Kidney (tissue), 14 donors: ENCODE data around the gene ME3. TPM values are rescaled to one million over a fixed set of nuclear protein-coding genes. Genes with fewer than 3 reads are reported as not detected.

Experiments used
- DNase-seq, 5 donors: peaks; one replicate each; pipeline ENCODE4 v3.0.0-alpha.2; 2013 to 2020
- FAIRE-seq: peaks from 2 replicates; lab custom pipeline; 2012; peaks lifted over from hg19 to GRCh38; lab: Jason Lieb, UNC
- H3K27ac ChIP-seq, 2 donors: one replicate each; pipeline ENCODE4 v1.7.0; 2013; ENCODE audit warnings: low read depth in 2 of 2, low read length in 2 of 2, inconsistent platforms in 1 of 2
- H3K27me3 ChIP-seq: one replicate; pipeline ENCODE4 v1.7.1; 2013; ENCODE audit warnings: low read length, inconsistent platforms; ENCODE audit not compliant: control insufficient read depth, insufficient read depth
- H3K36me3 ChIP-seq, 3 donors: one replicate each; pipeline versions ENCODE4 v1.7.0 to v1.7.1; 2013; ENCODE audit warnings: low read length in 3 of 3, control low read depth in 1 of 3, inconsistent platforms in 1 of 3; ENCODE audit not compliant: insufficient read depth in 3 of 3, control insufficient read depth in 2 of 3
- H3K4me1 ChIP-seq, 3 donors: one replicate each; pipeline versions ENCODE4 v1.7.0 to v1.7.1; 2013; ENCODE audit warnings: low read length in 3 of 3, inconsistent platforms in 1 of 3, low read depth in 1 of 3; ENCODE audit not compliant: control insufficient read depth in 2 of 3, insufficient read depth in 2 of 3
- H3K4me3 ChIP-seq, 3 donors: one replicate each; pipeline versions ENCODE4 v1.7.0 to v1.8.1; 2013; ENCODE audit warnings: low read length in 3 of 3, control low read depth in 1 of 3, inconsistent platforms in 1 of 3
- H3K9ac ChIP-seq, 3 donors: one replicate each; pipeline versions ENCODE4 v1.7.0 to v1.7.1; 2013; ENCODE audit warnings: low read length in 3 of 3, control low read depth in 1 of 3, inconsistent platforms in 1 of 3
- H3K9me3 ChIP-seq, 3 donors: one replicate each; pipeline versions ENCODE4 v1.7.0 to v1.7.1; 2013; ENCODE audit warnings: low read length in 3 of 3, control low read depth in 1 of 3, inconsistent platforms in 1 of 3; ENCODE audit not compliant: control insufficient read depth in 2 of 3, insufficient read depth in 1 of 3
- intact Hi-C: fragments of 100-400 bp; cut with DNase I; formaldehyde crosslinking; loops from one replicate; pipeline ENCODE4 v1.11.1; 2022
- polyA plus RNA-seq: library from polyadenylated mRNA; stranded (reverse); fragments of 350-450 nt; fragmentation: Illumina TruSeq; extraction: RNeasy Lipid Tissue Mini Kit (QIAGEN cat#74804); gene quantifications from one replicate; pipeline ENCODE4 v1.2.3, GENCODE V29; 2014; ENCODE audit warnings: low read depth, low replicate concordance; ENCODE audit not compliant: insufficient read depth
- total RNA-seq: library from RNA; stranded (reverse); fragmentation: NEBNext Ultra II Directional; extraction: Animal tissue kit (Norgen Biotek cat#: 25700); gene quantifications from one replicate; pipeline ENCODE4 v1.2.1, GENCODE V29; 2021
- TF ChIP-seq, protein P1 (sequence below): IDR thresholded peaks from 3 replicates; pipeline ENCODE4 v1.5.1; 2012; ENCODE audit warnings: mild to moderate bottlenecking, moderate library complexity, borderline replicate concordance; ENCODE audit not compliant: insufficient read depth; ENCODE audit errors: extremely low read depth
- donor health status: control.
- donor health status: control.
- donor health status: control.
- donor health status: control.
- donor health status: control.
- donor health status: DM: yes; HTN: yes; CAD: no.
- donor health status: Normal renal cell carcinoma (clear cell type).

Gene ME3
- total and polyA plus RNA-seq, 2 donors from 2014 or later = 13.2 to 32.2 TPM

DNA sequence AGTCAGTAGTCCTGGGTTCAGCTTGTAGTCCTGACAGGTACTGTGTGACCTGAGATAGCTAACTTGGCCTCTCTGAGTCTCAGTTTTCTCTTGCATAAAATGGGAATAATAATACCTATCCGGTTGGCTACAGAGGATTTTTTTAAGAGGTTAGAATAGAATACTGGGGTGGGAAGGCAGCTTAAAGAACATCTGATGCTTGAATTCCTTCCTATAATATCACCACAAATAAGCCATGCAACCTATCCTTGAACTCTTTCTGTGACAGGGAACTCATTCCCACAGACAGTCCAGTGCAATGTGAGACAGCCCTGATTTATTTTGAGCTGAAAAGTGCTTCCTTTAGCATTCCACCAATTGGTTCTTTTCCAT lies 187.6 kb downstream of the ME3 start:
- Histone ChIP-seq H3K4me1 (peaks cover 0 to 10% (median 9%) of the 10 kb centered on the region in 3 donors), H3K36me3 (no peaks in the 10 kb centered on the region), H3K27me3 (no peaks in the 10 kb centered on the region), H3K4me3 (no peak overlapping the region), H3K9ac (peak overlapping the region in 1 of 3 donors; percentile 28), H3K27ac (no peak overlapping the region), H3K9me3 (no peaks in the 10 kb centered on the region)
- no peak for DNase-seq
- TF ChIP-seq, protein P1, sequence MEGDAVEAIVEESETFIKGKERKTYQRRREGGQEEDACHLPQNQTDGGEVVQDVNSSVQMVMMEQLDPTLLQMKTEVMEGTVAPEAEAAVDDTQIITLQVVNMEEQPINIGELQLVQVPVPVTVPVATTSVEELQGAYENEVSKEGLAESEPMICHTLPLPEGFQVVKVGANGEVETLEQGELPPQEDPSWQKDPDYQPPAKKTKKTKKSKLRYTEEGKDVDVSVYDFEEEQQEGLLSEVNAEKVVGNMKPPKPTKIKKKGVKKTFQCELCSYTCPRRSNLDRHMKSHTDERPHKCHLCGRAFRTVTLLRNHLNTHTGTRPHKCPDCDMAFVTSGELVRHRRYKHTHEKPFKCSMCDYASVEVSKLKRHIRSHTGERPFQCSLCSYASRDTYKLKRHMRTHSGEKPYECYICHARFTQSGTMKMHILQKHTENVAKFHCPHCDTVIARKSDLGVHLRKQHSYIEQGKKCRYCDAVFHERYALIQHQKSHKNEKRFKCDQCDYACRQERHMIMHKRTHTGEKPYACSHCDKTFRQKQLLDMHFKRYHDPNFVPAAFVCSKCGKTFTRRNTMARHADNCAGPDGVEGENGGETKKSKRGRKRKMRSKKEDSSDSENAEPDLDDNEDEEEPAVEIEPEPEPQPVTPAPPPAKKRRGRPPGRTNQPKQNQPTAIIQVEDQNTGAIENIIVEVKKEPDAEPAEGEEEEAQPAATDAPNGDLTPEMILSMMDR = no peak
- intact Hi-C loops = no loop called here
- FAIRE-seq = no peak

DNA sequence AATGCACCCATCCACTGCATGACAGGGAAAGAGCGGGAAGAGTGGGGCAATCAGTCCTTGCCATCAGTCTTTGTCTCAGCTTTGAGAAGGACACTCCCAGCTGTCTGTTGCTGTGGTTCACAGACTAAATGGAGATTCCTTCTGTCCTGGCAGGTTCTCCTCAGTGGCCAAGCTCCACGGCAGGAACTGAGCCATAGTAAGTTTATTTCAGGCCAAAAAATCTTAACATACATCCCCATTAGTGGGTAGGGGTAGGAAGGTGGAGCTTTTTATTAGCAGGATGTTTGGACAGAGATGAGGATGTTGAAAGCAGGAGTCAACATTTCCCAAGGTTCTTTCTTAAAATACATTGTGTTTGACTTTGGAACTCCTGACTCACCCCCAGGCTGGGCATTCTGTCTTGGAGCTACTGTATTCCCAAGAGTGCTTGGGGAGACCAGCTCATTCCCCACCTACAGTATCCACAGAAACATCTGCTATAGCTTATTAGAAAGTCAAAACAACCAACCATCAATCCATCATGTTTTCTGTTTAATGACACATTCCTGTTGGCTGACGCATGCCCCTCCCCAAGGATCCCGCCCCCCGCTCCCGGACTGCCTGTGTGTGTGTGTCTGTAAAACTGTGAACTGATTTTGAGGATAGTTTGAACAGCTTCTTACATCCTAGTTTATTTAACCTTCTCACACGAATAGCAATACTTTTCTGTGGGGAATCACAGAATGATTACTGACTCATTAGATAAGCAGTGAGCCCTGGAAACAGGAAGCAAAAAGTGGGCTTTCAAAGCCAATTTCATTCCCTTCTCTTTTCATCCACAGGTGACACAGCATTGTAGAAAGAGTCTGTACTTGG lies 188.2 kb downstream of the ME3 start:
- Histone ChIP-seq H3K9ac (peak overlapping the region in 1 of 3 donors; percentile 28), H3K4me1 (peaks cover 0 to 10% (median 9%) of the 10 kb centered on the region in 3 donors), H3K27ac (peak overlapping the region in 1 of 2 donors; percentile 45), H3K9me3 (no peaks in the 10 kb centered on the region), H3K36me3 (no peaks in the 10 kb centered on the region), H3K27me3 (no peaks in the 10 kb centered on the region), H3K4me3 (no peak overlapping the region)
- DNase-seq (peak in 3 of 5 donors; percentile 25 to 65 (median 52)), FAIRE-seq (no peak)
- TF ChIP-seq, protein P1 = no peak
- intact Hi-C loops = no loop called here

DNA sequence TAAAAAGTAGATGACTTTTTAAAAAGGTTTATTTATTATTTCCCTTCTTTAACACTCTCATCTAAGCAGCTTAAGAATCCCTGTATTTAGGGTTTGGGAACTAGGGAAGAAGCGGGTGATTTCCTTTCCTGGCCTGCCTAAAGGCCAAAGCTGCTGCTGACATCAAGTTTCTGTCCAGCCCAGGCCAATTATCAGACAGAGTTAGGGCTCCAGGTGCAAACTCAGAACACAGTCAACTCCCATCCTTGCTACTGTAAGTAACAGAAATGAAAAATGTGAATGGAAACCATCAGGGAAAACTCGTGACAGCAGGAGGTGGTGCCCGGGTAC lies 188.8 kb downstream of the ME3 start:
- TF ChIP-seq, protein P1 = no peak
- Histone ChIP-seq H3K4me1 (peaks cover 0 to 10% (median 9%) of the 10 kb centered on the region in 3 donors), H3K4me3 (no peak overlapping the region), H3K27me3 (no peaks in the 10 kb centered on the region), H3K9me3 (no peaks in the 10 kb centered on the region), H3K9ac (no peak overlapping the region), H3K36me3 (no peaks in the 10 kb centered on the region), H3K27ac (peak overlapping the region in 1 of 2 donors; percentile 45)
- DNase-seq = no peak
- intact Hi-C loops = no loop called here
- no peak for FAIRE-seq
